Pons (tissue), 1 donor: Measurements from ENCODE around the gene ZNRF1.

ENCODE experiments used
- DNase-seq: peaks from one replicate; pipeline ENCODE4 v3.0.0-alpha.2; 2016; ENCODE audit warnings: low spot score

Gene ZNRF1

DNA sequence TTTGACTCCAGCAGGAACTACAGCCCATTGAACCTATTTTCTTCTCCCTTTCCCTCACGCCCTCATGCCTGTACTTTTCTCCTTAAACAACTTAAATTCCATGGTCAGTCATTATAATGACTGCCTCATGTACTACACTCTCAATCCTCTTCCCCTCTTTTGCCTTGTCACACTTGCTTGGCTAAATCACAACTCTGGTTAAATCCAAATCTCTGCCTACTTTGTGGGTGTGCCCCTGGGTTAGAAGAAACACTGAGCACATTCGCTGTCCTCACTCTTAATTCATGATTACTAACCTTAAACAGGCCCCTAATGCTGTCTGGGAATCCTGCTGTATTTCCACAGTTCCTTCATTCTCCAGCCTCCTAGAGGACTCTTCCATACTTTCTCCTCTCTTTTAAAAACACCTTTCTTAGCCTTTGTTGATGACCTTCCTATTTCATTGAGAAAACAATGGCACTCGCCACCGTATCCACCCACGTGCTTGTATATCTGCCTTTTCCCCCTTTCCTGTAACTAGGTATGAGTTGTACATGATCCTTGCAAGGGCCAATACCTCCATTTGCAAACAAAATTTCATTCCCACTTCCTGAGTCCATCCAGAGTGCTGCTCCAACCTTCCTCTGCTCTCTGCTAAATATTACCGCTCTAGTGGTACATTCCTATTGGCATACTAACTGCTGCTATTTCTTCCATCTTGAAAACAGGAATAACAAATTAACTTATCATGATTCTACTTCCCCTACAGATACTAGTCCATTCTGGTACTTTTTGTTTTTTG, 28.9 kb downstream of the ZNRF1 start:
- no peak for DNase-seq

DNA sequence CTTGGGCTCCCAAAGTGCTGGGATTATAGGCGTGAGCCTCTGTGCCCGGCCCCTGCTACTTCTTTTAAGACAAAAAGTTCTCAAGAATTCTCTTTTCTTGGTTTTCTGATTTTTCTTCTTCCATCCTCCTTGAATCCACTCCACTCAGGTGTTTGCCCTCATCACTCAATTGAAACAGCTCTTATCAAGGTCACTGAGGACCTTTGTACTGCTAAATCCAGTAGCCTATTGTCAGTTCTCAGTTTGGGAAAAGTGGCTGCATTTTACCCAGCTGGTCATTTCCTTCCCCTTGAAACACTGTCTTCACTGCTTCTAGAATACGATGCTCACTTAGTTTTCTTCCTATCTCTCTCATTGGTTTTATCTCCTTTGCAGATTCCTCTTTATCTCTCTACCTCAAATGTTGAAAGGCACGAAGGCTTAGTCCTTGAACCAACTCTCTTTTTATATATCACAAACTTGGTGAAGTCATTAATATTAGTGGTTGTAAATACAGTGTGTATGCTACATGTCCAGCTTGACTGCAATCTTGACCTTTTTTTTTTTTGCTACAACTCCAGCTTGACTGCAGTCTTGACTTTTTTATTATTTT, 29.8 kb downstream of the ZNRF1 start:
- DNase-seq, result no peak

- no peak for DNase-seq
Measured at GRCh38 chr16:75029854-75030253, 31.0 kb downstream of the ZNRF1 start.

- DNase-seq, result no peak
Measured at GRCh38 chr16:75032655-75033054, 33.8 kb downstream of the ZNRF1 start.

DNA sequence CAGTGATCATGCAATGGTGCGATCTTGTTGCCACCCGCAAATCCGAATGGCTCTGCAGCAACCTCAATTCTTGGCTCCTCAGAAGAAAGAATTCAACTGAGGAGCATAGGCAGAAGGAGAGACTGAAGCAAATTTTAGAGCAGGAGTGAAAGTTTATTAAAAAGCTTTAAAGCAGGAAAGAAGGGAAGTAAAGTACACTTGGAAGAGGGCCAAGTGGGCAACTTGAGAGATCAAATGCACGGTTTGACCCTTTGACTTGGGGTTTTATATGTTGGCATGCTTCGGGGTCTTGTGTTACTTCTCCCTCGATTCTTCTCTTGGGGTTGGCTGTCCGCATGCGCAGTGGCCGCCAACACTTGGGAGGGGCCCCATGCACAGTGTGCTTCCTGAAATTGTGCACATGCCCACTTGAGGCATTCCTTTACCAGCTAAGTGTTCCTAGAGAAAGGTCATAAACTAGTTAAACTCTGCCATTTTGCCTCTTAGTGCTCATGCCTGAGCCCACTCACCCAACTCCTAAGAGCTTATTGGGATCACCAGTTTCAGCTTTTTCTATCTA, 36.7 kb downstream of the ZNRF1 start:
- DNase-seq, result no peak

GRCh38 chr16:75038036-75038858, 39.4 kb downstream of the ZNRF1 start:
- DNase-seq, result no peak

- no peak for DNase-seq
Measured at GRCh38 chr16:75039941-75040340, 41.1 kb downstream of the ZNRF1 start.

DNA sequence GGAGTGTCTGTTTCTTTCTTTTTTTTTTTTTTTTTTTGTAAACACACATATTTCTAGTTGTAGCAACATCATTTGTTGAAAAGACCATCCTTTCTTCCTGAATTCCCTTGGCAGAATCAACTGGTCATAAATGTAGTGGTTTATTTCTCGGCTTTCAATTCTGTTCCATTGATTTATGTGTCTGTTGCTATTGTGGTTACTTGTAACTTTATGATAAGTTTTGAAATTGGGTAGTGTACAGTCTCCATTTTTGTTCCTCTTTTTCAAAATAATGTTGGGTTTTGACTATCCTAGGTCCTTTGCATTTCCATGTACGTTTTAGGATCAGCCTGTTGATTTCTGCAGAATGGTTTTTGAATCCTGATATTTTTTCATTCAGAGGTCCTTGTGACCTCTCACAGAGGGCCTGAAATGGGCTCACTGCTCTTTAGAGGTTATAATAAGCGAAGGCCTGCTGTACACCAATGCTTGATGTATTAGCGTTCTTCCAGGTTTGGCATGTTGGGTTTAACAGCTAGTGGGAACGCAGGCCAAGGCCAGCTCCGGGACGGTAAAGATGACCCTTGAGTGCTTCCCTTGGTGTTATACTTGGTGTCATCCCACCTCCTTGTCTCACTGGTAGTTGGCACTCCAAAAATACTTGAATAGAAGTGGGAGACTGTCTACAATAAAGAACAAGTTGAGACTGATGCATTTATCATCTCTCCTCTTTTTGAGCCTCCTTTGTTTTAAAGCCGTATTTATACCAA, 43.8 kb downstream of the ZNRF1 start:
- DNase-seq, result no peak

GRCh38 chr16:75043175-75043895, 44.5 kb downstream of the ZNRF1 start:
- DNase-seq, result no peak

DNA sequence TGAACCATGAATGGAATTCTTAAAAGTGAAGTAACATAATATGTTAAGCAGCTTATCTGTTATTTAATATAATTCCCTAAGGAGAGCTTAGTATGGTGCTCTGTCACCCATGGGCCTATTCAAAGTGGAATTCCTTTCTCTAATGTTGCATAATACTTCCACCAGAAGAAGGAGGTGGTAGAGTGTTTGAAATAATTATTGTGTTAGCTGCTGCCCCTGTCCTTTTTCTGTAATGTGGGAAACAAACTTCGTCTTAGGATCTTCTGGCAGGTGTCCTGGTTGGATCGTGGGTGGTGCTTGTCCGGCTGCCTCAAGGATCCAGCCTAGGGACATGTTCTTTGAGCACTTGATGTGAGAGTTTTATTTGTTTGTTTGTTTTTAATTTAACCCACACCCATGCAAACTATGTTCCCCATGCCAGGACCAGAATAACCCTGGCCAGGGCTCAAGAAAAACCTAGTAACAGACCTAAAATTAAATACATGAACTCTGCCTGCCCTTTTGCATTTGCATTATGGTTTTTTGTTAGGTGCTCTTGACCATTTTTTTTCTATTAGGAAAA, 46.1 kb downstream of the ZNRF1 start:
- DNase-seq, result no peak

DNA sequence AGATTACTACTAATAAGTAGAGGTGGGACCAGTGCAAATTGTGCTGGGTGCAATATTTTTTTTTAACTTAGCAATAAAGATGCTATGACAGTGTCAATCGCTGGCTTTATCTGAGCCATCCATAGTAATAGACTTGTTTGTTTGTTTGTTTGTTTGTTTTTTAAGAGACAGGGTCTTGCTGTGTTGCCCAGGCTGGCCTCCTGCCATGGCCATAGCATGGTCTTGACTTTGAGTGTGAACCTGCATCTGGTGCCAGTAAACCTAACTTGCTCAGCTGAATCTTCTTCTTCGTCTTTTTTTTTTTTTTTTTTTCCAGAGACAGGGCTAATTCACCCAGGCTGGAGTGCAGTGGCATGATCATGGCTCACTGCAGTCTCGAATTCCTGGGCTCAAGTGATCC, 46.6 kb downstream of the ZNRF1 start:
- DNase-seq, result no peak

- DNase-seq, result no peak
Measured at GRCh38 chr16:75048054-75048453, 49.2 kb downstream of the ZNRF1 start.

GRCh38 chr16:75048530-75048929, 49.7 kb downstream of the ZNRF1 start:
- no peak for DNase-seq

GRCh38 chr16:75052481-75053202, 53.8 kb downstream of the ZNRF1 start:
- no peak for DNase-seq

- DNase-seq, result peak; percentile 76
Measured at GRCh38 chr16:75053791-75054555, 55.1 kb downstream of the ZNRF1 start.

GRCh38 chr16:75054556-75054947, 55.7 kb downstream of the ZNRF1 start:
- DNase-seq, result no peak

- no peak for DNase-seq
Measured at GRCh38 chr16:75058806-75059205, 60.0 kb downstream of the ZNRF1 start.

GRCh38 chr16:75059411-75059810, 60.6 kb downstream of the ZNRF1 start:
- DNase-seq, result no peak

DNA sequence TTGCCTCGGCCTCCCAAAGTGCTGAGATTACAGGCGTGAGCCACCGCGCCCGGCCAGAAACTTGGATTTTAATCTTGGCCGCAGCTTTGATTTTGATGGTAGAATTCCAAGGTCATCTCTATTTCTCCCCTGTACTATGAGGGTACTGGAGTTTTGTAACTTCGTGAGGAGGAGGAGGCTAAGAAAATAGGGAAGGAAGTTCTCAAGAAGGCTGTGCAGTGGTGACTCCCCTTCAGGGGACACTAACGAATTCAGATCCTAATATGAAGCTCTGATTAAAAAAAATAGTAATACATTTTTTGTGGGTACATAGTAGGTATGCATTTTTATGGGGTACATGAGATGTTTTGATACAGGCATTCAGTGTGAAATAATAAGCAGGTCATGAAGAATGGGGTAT, 61.9 kb downstream of the ZNRF1 start:
- no peak for DNase-seq
